HEK293 (cell line): ENCODE results near the gene ZNF718.

Experiments used
- CTCF ChIA-PET: fragments of 350-600 bp; formaldehyde crosslinking; extraction: SDS; loops from one replicate; lab custom pipeline; 2021; ENCODE audit warnings: antibody characterized with exemption; lab: Yijun Ruan, JAX
- POLR2A ChIA-PET: fragments of 300-600 bp; formaldehyde crosslinking; extraction: SDS; loops from one replicate; lab custom pipeline; 2020; ENCODE audit warnings: antibody characterized with exemption, inconsistent platforms; lab: Yijun Ruan, JAX
- H3K27ac ChIP-seq: fragments of 200-500 bp; sonication (Bioruptor generic); 2 replicates; pipeline ENCODE4 v1.5.1; 2014; ENCODE audit warnings: low read depth, low read length, control low read depth, inconsistent platforms; ENCODE audit errors: extremely low read depth
- H3K36me3 ChIP-seq, 2 experiments: fragments of 200-500 bp in 1 of 2; sonication (Bioruptor generic) in 1 of 2; 1 replicate in 1 of 2; 2 replicates in 1 of 2; pipeline ENCODE4 v1.5.1; 2014 to 2017; ENCODE audit warnings: inconsistent platforms in 2 of 2, low read length in 2 of 2; ENCODE audit not compliant: control insufficient read depth in 2 of 2, insufficient read depth in 1 of 2
- H3K4me1 ChIP-seq: fragments of 200-500 bp; sonication (Bioruptor generic); 2 replicates; pipeline ENCODE4 v1.5.1; 2014; ENCODE audit warnings: mild to moderate bottlenecking, low read length, inconsistent platforms; ENCODE audit not compliant: control insufficient read depth, insufficient read depth
- H3K4me3 ChIP-seq: 2 replicates; pipeline ENCODE4 v1.5.1; 2011; ENCODE audit warnings: low read depth, mild to moderate bottlenecking, control low read depth, low read length, moderate library complexity
- H3K9me3 ChIP-seq: fragments of 200-500 bp; sonication (Bioruptor generic); 2 replicates; pipeline ENCODE4 v1.5.1; 2014; ENCODE audit warnings: low read depth, low read length, inconsistent platforms; ENCODE audit not compliant: control insufficient read depth, insufficient read depth
- AEBP2 ChIP-seq: fragments of 450-650 bp; formaldehyde crosslinking; IDR thresholded peaks from 2 replicates; pipeline ENCODE4 v1.5.1; 2016; ENCODE audit warnings: missing biosample characterization, missing genetic modification characterization, borderline replicate concordance
- ZBTB11 ChIP-seq: fragments of 450-650 bp; formaldehyde crosslinking; conservative IDR thresholded peaks from 2 replicates; pipeline ENCODE4 v1.5.1; 2016; ENCODE audit warnings: low read depth, missing biosample characterization, missing genetic modification characterization
- ZBTB21 ChIP-seq: fragments of 450-650 bp; formaldehyde crosslinking; IDR thresholded peaks from 2 replicates; pipeline ENCODE4 v1.5.1; 2017; ENCODE audit warnings: missing biosample characterization, missing genetic modification characterization
- ZEB2 ChIP-seq: fragments of 450-650 bp; formaldehyde crosslinking; IDR thresholded peaks from 2 replicates; pipeline ENCODE4 v1.5.1; 2016; ENCODE audit warnings: missing biosample characterization, missing genetic modification characterization
- ZNF16 ChIP-seq: fragments of 450-650 bp; formaldehyde crosslinking; IDR thresholded peaks from 2 replicates; pipeline ENCODE4 v1.5.1; 2016; ENCODE audit warnings: low read depth, missing biosample characterization, missing genetic modification characterization
- ZNF354C ChIP-seq: fragments of 450-650 bp; formaldehyde crosslinking; IDR thresholded peaks from 2 replicates; pipeline ENCODE4 v1.5.1; 2016; ENCODE audit warnings: missing biosample characterization, missing genetic modification characterization, low read depth, borderline replicate concordance
- ZNF391 ChIP-seq: fragments of 450-650 bp; formaldehyde crosslinking; IDR thresholded peaks from 2 replicates; pipeline ENCODE4 v1.5.1; 2016; ENCODE audit warnings: low read depth, missing biosample characterization, missing genetic modification characterization, borderline replicate concordance
- ZNF404 ChIP-seq: fragments of 450-650 bp; formaldehyde crosslinking; IDR thresholded peaks from 2 replicates; pipeline ENCODE4 v1.5.1; 2017; ENCODE audit warnings: missing biosample characterization, missing genetic modification characterization
- ZNF433 ChIP-seq: fragments of 450-650 bp; formaldehyde crosslinking; IDR thresholded peaks from 2 replicates; pipeline ENCODE4 v1.5.1; 2016; ENCODE audit warnings: missing biosample characterization, missing genetic modification characterization, low read depth
- ZNF473 ChIP-seq: fragments of 450-650 bp; formaldehyde crosslinking; IDR thresholded peaks from 2 replicates; pipeline ENCODE4 v1.5.1; 2017; ENCODE audit warnings: missing biosample characterization, missing genetic modification characterization
- ZNF514 ChIP-seq: fragments of 450-650 bp; formaldehyde crosslinking; IDR thresholded peaks from 2 replicates; pipeline ENCODE4 v1.5.1; 2016; ENCODE audit warnings: missing biosample characterization, missing genetic modification characterization
- ZNF555 ChIP-seq: fragments of 450-650 bp; formaldehyde crosslinking; conservative IDR thresholded peaks from 2 replicates; pipeline ENCODE4 v1.5.1; 2017; ENCODE audit warnings: missing biosample characterization, mild to moderate bottlenecking, missing genetic modification characterization, inconsistent platforms
- ZNF585B ChIP-seq: fragments of 450-650 bp; formaldehyde crosslinking; IDR thresholded peaks from 2 replicates; pipeline ENCODE4 v1.5.1; 2016; ENCODE audit warnings: missing biosample characterization, missing genetic modification characterization
- ZNF645 ChIP-seq: fragments of 450-650 bp; formaldehyde crosslinking; IDR thresholded peaks from 2 replicates; pipeline ENCODE4; 2016; ENCODE audit warnings: missing biosample characterization, missing genetic modification characterization
- ZNF776 ChIP-seq: fragments of 450-650 bp; formaldehyde crosslinking; IDR thresholded peaks from 2 replicates; pipeline ENCODE4 v1.5.0; 2017; ENCODE audit warnings: missing biosample characterization, missing genetic modification characterization, borderline replicate concordance
- ZXDB ChIP-seq: fragments of 450-650 bp; formaldehyde crosslinking; IDR thresholded peaks from 2 replicates; pipeline ENCODE4 v1.5.1; 2016; ENCODE audit warnings: missing biosample characterization, missing genetic modification characterization
- TF ChIP-seq, protein P1 (sequence below): fragments of 450-650 bp; formaldehyde crosslinking; IDR thresholded peaks from 2 replicates; pipeline ENCODE4 v1.5.0; 2017; ENCODE audit warnings: missing biosample characterization, missing genetic modification characterization, borderline replicate concordance
- TF ChIP-seq, protein P2 (sequence below): fragments of 450-650 bp; formaldehyde crosslinking; IDR thresholded peaks from 2 replicates; pipeline ENCODE4 v1.5.1; 2017; ENCODE audit warnings: missing biosample characterization, missing genetic modification characterization
- TF ChIP-seq, protein P3 (sequence below): fragments of 450-650 bp; formaldehyde crosslinking; IDR thresholded peaks from 2 replicates; pipeline ENCODE4 v1.5.1; 2016; ENCODE audit warnings: missing biosample characterization, missing genetic modification characterization
- TF ChIP-seq, protein P4 (sequence below): fragments of 450-650 bp; IDR thresholded peaks from 2 replicates; pipeline ENCODE4 v1.5.1; 2018; ENCODE audit warnings: missing biosample characterization, missing genetic modification characterization
- TF ChIP-seq, protein P5 (sequence below): fragments of 450-650 bp; formaldehyde crosslinking; IDR thresholded peaks from 2 replicates; pipeline ENCODE4 v1.5.1; 2017; ENCODE audit warnings: missing biosample characterization, missing genetic modification characterization

Gene ZNF718

GRCh38 chr4:173666-174314, 49.5 kb downstream of the ZNF718 start:
- ChIA-PET CTCF (no interaction called here), POLR2A (no interaction called here)
- no peak overlapping the region for H3K4me3 ChIP-seq
- H3K4me1 ChIP-seq = no peaks in the 10 kb centered on the region
- no peak overlapping the region for H3K27ac ChIP-seq
- H3K36me3 ChIP-seq = no peaks in the 10 kb centered on the region
- no peaks in the 10 kb centered on the region for H3K9me3 ChIP-seq
- no peak for TF ChIP-seq ZNF404
- no peak for TF ChIP-seq ZNF16 (tag by site-specific recombination)
- TF ChIP-seq, protein P1, sequence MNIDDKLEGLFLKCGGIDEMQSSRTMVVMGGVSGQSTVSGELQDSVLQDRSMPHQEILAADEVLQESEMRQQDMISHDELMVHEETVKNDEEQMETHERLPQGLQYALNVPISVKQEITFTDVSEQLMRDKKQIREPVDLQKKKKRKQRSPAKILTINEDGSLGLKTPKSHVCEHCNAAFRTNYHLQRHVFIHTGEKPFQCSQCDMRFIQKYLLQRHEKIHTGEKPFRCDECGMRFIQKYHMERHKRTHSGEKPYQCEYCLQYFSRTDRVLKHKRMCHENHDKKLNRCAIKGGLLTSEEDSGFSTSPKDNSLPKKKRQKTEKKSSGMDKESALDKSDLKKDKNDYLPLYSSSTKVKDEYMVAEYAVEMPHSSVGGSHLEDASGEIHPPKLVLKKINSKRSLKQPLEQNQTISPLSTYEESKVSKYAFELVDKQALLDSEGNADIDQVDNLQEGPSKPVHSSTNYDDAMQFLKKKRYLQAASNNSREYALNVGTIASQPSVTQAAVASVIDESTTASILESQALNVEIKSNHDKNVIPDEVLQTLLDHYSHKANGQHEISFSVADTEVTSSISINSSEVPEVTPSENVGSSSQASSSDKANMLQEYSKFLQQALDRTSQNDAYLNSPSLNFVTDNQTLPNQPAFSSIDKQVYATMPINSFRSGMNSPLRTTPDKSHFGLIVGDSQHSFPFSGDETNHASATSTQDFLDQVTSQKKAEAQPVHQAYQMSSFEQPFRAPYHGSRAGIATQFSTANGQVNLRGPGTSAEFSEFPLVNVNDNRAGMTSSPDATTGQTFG (tag by site-specific recombination) = no peak
- TF ChIP-seq ZXDB (tag by site-specific recombination) = no peak
- no peak for TF ChIP-seq ZNF555 (tag by site-specific recombination)
- TF ChIP-seq AEBP2 = no peak
- no peak for TF ChIP-seq ZNF514 (tag by site-specific recombination)
- TF ChIP-seq ZNF585B = no peak
- TF ChIP-seq ZNF433 = no peak
- TF ChIP-seq, protein P2, sequence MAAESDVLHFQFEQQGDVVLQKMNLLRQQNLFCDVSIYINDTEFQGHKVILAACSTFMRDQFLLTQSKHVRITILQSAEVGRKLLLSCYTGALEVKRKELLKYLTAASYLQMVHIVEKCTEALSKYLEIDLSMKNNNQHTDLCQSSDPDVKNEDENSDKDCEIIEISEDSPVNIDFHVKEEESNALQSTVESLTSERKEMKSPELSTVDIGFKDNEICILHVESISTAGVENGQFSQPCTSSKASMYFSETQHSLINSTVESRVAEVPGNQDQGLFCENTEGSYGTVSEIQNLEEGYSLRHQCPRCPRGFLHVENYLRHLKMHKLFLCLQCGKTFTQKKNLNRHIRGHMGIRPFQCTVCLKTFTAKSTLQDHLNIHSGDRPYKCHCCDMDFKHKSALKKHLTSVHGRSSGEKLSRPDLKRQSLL (tag by site-specific recombination) = no peak
- TF ChIP-seq, protein P3, sequence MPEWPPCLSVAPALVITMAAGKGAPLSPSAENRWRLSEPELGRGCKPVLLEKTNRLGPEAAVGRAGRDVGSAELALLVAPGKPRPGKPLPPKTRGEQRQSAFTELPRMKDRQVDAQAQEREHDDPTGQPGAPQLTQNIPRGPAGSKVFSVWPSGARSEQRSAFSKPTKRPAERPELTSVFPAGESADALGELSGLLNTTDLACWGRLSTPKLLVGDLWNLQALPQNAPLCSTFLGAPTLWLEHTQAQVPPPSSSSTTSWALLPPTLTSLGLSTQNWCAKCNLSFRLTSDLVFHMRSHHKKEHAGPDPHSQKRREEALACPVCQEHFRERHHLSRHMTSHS (tag by site-specific recombination) = no peak
- TF ChIP-seq, protein P4, sequence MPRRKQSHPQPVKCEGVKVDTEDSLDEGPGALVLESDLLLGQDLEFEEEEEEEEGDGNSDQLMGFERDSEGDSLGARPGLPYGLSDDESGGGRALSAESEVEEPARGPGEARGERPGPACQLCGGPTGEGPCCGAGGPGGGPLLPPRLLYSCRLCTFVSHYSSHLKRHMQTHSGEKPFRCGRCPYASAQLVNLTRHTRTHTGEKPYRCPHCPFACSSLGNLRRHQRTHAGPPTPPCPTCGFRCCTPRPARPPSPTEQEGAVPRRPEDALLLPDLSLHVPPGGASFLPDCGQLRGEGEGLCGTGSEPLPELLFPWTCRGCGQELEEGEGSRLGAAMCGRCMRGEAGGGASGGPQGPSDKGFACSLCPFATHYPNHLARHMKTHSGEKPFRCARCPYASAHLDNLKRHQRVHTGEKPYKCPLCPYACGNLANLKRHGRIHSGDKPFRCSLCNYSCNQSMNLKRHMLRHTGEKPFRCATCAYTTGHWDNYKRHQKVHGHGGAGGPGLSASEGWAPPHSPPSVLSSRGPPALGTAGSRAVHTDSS (tag by site-specific recombination) = no peak
- no peak for TF ChIP-seq ZNF391 (tag by site-specific recombination)
- TF ChIP-seq, protein P5, sequence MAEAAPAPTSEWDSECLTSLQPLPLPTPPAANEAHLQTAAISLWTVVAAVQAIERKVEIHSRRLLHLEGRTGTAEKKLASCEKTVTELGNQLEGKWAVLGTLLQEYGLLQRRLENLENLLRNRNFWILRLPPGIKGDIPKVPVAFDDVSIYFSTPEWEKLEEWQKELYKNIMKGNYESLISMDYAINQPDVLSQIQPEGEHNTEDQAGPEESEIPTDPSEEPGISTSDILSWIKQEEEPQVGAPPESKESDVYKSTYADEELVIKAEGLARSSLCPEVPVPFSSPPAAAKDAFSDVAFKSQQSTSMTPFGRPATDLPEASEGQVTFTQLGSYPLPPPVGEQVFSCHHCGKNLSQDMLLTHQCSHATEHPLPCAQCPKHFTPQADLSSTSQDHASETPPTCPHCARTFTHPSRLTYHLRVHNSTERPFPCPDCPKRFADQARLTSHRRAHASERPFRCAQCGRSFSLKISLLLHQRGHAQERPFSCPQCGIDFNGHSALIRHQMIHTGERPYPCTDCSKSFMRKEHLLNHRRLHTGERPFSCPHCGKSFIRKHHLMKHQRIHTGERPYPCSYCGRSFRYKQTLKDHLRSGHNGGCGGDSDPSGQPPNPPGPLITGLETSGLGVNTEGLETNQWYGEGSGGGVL = no peak

- ChIA-PET POLR2A (no interaction called here), CTCF (no interaction called here)
- Histone ChIP-seq H3K9me3 (no peaks in the 10 kb centered on the region), H3K27ac (no peak overlapping the region), H3K4me3 (no peak overlapping the region), H3K4me1 (no peaks in the 10 kb centered on the region), H3K36me3 (no peaks in the 10 kb centered on the region)
- TF ChIP-seq ZNF354C (tag by site-specific recombination) (no peak), ZBTB11 (tag by site-specific recombination) (no peak), ZNF473 (tag by site-specific recombination) (no peak), ZNF776 (tag by site-specific recombination) (no peak), ZEB2 (no peak), ZBTB21 (tag by site-specific recombination) (no peak), ZNF645 (tag by site-specific recombination) (no peak)
Measured at GRCh38 chr4:175986-176385, 51.7 kb downstream of the ZNF718 start.
